ENCODE results near the gene ATXN3.

DNA sequence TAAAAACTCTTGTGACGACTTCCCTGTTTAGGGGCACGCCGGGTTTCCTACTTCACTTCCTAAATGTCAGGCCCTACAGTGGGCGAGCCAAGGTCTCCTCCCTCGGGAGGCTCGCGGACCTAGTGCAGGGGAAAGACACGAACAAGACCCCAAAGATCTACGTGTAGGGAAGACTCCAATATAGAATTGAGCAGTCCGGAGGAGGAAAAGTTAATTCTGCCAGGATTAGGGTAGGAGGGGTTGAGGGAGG is 564 bp downstream of the ATXN3 start:
- TF ChIP-seq, protein P1, sequence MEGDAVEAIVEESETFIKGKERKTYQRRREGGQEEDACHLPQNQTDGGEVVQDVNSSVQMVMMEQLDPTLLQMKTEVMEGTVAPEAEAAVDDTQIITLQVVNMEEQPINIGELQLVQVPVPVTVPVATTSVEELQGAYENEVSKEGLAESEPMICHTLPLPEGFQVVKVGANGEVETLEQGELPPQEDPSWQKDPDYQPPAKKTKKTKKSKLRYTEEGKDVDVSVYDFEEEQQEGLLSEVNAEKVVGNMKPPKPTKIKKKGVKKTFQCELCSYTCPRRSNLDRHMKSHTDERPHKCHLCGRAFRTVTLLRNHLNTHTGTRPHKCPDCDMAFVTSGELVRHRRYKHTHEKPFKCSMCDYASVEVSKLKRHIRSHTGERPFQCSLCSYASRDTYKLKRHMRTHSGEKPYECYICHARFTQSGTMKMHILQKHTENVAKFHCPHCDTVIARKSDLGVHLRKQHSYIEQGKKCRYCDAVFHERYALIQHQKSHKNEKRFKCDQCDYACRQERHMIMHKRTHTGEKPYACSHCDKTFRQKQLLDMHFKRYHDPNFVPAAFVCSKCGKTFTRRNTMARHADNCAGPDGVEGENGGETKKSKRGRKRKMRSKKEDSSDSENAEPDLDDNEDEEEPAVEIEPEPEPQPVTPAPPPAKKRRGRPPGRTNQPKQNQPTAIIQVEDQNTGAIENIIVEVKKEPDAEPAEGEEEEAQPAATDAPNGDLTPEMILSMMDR (IDR thresholded peaks at IDR 0.05; ENCODE audit: low read depth, low read length) = no peak
- TF ChIP-seq EZH2phosphoT487 (IDR thresholded peaks at IDR 0.05; ENCODE audit: low read depth) = no peak
